CD4-positive, alpha-beta T cell treated with Interleukin-17A for 4 hours (primary cell): ENCODE results near the gene PIP5K1C.

Experiments used
- DNase-seq: peaks from one replicate; pipeline ENCODE4 v3.0.0-alpha.2; 2020; ENCODE audit warnings: mixed read lengths

The PIP5K1C gene

DNA sequence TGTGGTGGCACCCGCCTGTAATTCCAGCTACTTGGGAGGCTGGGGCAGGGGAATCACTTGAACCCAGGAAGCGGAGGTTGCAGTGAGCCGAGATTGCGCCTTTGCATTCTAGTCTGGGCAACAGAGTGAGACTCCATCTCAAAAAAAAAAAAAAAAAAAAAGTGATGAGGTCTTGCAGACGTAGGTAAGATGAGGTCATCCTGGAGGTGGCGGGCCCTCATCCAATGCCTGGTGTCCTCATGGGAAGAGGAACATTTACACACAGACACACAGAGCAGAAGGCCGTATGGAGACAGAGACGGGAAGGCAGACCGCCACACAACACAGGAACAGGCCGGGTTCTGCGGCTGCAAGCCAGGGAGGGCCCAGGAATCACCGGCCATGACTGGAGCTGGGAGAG, 78.0 kb downstream of the PIP5K1C start:
- DNase-seq: no peak

DNA sequence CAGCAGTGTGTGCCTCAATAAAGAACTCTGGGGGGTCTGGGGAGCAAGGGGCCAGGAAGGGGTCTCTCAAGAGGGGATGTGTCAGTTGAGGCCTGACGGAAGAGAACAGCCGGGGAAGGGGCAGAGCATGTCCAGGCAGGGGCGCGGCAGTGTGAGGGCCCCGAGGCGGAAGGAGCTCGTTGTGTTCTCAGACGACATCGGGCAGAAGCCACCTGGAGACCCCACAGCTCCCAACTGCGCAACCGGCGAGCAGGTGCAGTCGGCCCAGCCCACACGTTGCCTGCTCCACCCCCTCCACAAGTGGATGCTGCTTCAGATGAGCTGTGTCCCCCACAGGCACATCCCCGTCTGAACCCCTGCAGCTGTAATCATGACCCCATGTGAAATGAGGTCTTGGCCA, 78.6 kb downstream of the PIP5K1C start:
- DNase-seq: no peak

DNA sequence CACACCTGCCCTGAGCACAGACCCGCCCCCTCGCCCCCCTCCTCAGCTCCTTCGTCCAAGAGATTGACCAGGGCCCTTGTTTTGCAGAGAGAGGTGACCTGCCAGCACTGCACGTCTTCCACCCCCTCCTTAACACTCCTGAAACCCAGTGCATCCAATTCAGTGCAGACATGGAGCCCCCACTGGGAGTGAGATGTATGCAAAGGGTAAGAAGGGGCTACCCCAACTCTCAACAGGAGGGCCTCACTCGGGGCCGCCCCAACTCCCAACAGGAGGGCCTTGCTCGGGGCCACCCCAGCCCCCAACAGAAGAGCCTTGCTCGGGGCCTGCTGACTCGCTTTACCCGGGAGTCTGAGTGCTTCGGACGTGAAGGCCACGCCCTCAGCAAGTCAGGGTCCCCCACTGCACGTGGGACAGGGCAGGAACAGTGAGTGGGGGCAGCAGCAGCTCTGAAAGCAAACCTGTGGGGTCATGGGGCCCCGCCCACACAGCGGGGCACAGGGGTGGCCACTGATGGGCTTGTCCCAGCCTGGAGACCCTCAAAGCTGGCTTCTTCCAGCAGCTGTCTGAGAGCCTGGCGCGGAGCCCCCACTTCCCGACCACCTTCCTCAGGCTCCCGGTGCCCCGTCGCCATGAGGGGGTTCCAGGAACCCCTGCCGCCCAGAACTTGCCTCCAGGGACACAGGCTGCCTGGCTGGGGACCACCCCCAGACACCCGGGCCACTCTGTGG, 79.3 kb downstream of the PIP5K1C start:
- no peak for DNase-seq

DNA sequence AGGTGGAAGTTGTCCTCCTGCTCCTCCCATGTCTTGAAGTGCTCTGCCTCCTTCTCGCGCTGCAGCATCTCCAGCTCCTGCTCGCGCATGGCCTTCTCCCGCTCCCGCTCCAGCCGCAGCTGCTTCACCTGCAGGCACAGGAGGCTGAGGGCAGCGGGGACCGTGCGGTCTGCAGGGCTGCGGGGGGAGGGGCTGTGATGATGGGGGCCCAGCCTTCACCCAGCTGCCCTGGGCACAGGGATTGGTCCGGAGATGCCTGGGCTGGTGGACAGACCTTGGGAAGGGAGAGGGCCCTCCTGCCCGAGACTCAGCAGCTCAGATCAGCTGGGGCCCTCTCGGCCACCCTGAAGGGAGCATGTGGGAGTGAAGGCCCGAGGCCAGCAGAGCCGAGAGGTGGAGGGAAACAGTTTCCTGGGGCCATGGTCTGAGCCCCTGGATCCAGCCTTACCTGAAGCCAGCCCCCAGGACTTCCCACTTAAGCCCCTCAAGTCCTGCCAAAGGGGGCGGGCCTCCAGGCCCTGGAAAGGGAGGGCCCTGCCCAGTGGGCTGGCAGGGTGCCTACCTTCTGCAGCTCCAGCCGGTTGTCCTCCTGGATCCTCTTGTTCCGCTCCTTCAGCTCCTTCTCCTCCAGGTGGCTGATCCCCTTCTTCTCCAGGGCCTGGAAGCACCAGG, 80.0 kb downstream of the PIP5K1C start:
- no peak for DNase-seq

DNA sequence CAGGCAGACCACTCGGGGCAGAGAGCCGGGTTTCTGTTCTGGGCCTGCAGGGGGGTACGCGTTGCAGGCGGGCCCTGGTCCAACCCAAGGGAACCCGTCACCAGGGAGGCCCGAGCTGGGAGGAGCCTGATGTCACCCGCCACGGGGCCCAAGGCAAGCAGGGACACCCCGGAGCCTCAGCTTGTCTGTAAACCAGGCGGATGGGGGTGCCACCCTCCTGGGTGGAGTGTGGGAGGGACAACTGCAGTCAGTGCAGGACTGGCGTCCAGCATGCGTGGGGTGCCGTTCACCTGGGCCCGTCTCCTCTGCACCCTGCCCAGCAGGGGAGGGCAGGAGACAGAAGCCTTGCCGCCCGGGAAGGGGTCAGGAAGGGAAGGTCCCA, 80.6 kb downstream of the PIP5K1C start:
- DNase-seq: no peak

DNA sequence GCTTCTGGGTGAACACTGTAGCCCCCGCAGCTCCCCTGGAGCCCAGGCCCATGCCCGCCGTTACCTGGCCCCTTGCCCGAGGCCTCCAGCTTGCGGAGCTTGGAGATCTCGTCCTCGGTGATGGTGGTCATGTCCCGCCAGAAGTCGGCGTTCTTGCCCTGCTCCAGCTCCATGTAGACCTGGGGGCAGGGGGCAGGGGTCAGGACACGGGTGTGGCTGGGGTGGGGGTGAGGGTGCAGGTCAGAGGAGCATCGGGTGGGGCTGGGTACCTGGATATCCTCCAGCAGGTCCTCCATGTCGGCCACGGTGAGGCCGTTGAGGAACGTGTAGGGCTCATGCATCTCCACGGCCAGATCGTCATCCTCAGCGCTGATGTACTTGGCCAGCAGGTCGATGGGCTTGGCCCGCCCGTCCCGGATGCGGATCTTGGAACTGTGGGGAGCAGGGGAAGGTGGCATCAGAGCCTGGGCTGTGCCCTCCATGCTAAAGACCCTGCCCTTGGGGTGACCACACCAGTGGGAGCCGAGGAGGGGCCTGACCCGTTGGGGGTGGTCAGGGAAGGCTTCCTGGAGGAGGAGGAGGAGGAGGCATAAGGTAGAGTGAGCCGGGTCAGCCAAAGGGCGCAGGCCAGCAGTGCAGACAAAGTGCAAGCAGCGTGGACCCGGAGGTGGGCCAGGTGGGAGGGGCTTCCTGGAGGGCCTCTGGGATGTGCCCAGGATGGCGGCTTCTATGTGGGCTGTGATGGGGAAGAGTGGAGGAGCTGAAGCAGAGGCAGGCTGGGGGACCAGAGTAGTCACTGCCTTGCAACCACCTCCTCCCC, 81.2 kb downstream of the PIP5K1C start:
- no peak for DNase-seq

DNA sequence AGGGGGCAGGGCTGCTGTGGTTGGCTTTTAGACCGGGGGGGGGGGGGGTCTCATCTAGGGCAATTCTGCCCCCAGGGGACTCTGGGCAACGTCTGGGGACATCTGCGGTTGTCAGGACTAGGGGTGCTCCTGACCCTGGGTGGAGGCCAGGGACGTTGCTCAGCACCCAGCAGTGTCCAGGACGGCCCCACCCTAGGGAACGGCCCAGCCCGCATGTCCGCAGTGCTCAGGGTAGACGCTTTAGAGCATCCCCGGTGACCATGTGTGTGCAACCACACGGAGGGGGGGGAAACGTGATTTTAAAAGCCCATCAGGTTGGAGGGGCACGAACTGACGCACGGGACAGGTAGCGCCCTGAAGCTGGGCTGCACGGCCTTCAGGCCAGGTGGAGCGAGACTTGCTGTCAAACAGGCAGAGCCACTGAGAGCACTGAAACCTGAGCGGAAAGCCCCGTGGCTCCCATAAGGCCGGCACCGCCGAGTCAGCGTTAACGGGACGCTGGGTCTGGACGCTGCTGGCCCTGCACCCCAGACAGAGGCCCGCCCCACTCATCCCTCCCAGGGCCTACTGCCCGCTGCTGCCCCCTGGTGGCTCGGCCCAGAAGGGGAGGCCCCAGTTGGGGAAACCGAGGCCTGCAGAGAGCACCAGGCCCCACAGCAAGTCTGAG, 82.0 kb downstream of the PIP5K1C start:
- DNase-seq: peak; percentile 71

DNA sequence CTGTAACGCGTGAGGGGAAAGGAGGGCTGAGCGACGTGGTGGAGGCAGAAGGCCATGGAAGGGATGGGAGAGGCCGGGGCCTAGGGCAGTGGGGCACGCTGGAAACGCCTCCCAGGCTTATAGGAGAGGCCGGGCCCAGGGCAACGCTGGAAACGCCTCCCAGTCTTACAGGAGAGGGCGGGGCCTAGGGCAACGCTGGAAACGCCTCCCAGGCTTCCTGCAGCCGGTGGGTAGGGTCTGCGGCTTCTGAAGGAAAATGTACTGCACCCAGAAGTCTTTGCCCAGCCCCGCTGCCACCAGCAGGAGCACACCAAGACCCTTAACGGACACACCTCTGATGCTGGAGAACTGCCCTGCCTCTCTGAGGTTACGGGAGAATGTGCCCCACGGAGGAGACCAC, 82.8 kb downstream of the PIP5K1C start:
- peak; percentile 64 for DNase-seq

DNA sequence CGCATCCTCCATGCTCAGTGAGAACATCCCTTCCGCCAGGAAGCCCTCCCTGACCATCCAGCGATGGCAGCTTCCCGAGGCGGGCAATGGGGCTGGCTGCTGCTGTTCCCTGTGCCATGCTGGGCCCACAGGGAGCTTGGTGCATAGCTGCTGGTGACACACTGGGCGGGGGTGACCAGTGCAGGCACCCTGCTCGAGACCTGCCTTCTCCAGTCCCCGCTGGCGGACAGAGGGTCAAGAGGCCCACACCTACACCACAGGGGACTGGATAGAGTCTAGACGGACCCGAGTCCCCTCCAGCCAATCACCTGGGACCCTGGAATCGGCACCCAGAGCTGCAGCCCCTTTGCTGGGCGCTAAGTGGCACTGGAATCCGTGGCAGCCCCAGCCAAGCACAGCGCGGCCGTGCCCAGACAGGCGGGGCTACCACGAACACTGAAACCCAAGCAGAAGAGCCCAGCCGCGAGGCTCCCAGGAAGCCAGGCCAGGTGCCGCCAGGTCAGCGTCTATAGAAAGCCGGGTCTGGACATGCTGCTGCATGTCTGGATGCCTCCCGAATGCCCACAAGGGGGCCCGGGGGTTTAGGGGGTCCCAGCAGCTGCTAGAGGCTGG, 84.6 kb downstream of the PIP5K1C start:
- DNase-seq: no peak

DNA sequence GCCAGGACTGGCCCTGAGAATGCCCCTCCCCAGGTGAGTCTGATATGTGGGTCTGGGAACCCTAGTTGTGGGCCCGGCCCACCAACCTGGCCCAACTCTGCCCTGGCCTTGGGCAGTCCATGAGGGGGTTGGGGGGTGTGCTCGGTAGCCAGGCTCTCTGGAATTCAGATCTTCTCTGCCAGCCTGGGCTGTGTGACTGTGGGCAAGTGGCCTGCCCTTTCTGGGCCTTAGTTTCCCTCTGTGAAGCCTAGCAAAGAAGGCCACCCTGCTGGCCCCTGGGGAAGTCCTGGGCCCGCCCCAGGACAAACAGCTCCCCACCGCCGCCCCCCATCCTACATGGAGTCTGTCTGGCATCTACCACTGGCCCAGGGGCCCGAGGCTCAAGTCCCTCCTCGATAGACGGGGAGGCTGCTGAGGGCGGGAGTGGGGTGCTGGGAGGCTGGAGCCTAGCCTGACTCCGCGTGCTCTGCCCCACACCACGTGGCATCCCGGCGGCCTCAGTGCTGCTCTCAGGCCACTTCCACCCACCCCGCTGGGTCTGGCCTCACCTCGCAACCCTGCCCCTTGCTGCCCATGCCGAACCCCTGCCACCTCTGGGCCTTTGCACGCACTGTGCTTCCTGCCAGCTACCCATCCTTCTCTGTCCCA, 85.3 kb downstream of the PIP5K1C start:
- DNase-seq: no peak

DNA sequence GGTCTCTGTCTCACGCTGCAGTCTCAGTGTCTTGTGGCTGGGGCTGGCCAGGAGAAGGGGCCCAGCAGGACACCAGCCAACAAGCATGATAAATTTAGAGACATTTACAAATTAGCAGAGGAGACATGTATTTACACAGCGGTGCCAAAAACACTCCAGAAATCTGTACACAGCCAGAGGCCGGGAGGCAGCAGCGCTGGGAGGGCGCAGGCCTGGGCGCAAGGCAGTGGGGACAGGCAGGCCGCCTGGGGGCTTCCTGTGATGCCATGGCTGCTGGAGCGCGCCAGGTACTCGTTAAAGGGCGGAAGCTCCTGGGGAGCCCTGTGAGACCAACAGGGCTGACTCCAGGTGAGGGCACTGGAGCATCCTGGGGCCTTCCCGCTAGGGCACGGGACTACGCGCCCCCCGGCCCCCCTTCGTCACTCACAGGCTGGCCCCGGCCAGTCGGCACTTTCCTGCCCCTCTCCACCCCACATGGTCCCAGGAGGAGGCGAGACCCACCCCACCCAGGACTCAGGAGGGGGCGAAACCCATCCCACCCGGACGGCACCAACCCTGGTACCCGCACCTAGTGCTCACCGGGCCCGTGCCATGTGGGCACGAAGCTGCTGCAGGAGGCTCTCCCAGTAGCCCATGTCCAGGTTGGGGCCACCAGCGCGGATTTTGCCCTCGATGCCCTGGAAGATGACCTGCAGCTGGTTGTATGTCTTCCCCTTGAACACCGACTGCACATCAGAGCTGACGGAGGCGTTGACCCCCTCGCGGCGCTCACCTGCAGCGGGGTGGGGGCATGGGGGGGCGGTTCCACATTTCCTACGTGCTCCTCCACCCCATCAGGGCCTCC, 86.2 kb downstream of the PIP5K1C start:
- no peak for DNase-seq

DNA sequence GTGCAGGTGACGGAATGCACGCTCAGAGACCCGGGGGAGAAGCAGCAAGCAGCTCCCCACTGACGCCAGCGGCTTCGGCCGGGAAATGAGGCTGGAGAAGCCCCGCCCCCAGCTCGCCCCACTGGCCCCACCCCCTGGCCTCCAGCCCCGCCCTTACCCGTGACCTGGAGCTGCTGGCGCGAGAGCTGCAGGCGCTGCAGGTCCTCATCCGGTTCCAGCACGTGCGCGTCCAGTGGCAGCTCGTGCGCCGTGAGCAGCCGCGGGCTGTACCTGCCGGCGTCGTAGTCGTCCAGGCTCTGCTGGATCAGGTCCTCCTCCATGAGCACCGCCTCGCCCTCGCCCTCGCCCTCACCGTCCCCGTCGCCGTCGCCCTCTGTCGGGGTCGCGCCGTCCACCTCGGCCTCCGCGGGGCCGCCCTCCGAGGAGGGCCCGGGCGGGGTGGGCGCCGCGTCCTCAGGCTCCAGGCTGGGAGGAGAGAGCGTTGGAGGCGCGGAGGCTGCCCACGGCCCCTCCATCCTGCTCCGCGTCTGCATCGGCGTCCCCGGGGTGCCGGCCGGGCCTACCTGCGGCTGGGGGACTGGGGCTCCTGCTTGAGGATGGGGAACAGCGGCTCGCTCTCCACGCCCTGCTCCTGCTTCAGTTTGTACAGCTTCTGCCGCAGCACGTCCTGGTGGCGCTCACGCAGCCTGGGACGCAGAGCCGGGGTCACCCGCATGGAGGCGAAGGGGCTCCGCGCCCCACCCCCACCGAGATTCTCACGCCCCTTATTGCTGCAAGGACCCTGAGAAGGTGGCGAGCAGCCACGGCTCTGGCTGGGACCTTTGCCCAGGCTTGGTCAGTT, 87.1 kb downstream of the PIP5K1C start:
- no peak for DNase-seq

DNA sequence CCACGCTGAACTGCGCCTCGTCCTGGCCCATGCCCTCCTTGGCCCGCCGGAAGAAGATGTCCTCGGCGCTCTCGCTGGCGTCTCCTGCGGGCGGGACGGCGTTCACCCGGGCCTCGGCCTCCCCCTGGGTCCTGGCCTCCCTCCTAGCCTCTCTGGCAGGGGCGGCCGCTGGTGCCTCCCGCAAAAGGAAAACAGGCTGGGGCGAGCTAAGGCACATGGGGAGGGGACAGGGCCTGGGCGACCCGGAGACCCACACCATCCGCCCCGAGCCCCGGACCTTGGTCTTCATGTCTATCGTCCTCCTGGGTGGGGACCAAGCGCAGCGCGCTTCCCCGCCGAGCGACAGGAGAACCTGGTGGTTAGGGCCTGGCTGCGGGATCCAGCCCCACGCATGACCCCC, 87.9 kb downstream of the PIP5K1C start:
- no peak for DNase-seq

DNA sequence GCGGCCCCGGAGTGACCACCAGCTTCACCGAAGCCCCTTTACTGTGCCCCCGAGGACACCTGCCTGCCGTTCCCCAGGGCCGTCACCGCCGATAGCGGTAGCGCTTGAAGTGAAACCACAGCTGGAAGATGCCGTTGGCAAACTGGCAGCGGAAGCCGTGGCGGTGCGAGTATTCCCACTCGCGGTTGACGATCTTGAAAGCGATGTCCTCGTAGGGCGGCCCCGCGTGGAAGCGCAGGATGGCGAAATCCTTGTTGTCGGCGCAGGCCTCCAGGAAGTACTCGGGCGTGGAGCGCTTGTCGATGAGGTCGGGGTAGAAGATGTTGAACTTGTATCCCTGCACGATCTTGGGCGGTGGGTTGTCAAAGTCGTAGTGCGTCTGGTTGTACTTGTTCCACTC, 88.4 kb downstream of the PIP5K1C start:
- no peak for DNase-seq

DNA sequence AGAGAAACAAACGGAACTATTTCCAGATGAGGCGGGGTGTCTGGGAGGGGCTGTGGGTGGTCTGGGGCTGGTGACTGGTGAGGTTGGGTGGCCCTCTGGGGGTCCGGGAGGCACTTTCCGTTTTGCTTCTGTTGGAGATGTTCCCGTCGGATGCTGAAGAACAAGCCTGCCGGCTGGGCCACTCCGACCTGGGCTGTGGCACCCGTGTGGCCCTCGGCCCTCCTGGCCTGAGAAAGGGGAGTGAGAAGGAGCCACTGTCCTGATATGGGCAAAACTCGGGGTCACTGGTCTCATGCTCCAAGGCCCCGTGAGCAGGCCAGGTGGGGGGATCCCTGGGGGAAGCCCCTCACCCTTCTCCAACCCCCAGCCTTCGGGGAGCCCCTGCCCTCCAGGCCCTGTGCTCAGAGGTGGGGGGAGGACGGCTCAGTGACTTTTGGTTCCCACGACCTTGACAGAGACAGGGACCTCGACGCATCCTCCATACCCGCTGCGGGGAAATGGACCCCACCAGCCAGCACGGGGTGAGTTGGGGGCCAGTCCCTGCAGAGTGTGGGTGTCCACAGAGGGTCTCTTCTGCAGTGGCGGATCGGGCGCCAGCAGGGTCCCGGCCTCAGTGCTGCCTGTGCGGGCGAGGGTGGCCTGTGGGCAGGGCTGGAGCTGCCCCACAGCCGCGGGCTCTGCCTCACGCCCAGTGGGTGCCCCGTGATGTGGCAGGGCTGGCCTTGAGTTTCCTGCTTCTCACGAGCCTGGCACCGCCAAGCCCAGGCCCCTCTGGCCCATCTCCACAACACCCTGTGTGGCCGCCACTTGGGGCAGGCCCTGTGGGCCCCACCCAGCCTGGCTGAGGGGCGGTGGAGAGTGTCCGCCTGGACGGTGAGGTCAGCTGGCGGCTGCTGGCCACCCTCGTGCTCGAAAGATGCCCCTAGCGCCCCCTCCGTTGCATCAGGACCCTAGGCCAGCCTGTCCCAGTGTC, 89.2 kb downstream of the PIP5K1C start:
- DNase-seq: no peak

DNA sequence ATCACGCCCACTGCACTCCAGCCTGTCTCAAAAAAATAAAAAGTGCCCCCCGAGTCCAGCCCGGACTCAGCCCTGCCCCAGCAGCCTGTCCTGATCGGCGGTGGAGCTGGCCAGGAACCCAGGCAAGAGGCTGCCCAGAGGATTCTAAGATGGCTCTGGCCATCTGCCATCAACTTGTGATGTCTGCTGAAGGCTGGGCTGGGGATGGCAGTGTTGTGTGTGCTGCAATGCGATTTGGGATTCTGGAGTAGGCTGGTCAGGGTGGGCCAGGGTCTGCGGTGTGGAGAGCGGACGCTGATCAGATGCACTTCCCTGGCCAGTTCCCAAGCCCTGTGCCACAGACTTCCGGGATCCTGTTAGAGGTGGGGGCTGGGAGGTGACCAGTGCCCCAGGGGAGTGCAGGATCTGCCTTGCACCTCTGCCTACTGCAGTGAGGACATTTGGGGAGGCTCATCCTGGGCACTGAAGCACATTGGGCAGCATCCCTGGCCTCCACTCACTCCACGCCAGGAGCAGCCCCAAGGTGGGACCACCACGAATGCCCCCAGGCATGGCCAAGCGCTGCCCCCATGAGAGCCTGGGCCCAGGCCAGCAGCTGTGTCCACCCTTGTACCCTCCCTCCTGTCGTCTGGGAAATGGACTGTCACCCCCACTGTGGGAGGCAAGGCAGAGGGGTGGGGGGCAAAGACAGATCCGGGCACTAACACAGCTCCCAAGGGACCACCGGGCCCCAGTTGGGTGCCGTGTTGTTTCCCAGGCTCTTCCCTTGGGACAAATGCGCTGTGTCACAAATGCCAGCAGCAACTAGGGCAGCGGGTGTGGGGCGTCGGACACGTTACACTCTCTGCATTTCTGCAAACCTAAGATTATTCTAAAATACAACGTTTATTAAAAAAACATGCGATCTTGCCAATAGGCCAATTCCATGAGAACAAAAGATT, 90.2 kb downstream of the PIP5K1C start:
- DNase-seq: no peak

DNA sequence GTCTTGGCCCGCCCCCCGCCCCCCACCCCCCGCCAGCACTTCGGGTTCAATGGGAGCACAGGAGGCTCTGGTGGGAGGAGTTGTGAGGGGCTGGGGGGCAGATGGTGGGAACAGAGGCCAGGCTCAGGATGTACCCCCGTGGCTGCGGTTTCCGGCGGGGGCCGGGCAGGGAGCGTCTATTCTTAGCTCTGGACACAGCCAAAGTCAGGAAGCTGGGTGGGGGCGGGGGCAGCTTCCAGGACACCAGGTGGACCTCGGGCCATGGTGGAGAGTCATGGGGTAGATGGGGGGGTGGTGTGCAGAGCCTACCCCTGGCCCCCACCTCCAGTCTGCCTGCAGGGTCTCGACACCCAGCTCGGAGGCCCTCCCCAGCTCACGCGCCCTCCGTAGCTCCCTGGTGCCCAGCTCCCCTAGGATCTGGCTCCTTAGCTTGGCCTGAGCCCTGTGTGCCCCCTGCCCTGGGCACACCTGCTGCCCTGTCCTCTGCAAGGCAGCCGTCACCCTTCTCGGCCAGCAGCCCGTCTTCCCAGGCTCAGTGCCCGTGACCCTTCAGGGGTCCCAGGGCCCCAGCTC, 91.4 kb downstream of the PIP5K1C start:
- DNase-seq: no peak
